ENCODE results near the gene ATXN1.

Gene ATXN1

DNA sequence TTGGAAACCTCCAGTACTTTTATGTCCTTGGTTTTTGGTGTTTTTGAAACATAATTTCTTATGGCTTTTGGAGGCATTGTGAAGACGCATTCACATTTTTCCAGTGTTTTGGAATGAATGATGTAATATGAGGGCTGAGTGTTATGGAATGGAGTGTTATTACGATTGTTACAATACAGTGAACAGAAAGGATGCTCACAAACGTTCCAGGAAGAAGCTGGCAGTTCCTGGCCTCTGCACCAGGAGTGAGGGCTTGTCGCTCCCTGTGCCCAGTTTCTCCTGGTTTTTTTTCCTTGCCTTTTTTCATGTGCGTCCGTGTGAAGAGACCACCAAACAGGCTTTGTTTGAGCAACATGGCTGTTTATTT is 502.6 kb downstream of the ATXN1 start:
- DNase-seq (ENCODE audit: low read depth, low spot score), result no peak
- H3K9me3 ChIP-seq (ENCODE audit: control insufficient read depth, insufficient read depth, low read length), result no peaks in the 10 kb centered on the region
- H3K36me3 ChIP-seq (ENCODE audit: control insufficient read depth, insufficient read depth, low read length), result no peaks in the 10 kb centered on the region
- no peaks in the 10 kb centered on the region; the same call in 1 of the 2 replicates for H3K4me1 ChIP-seq (ENCODE audit: control insufficient read depth, insufficient read depth, low read length)
- no peak overlapping the region for H3K27ac ChIP-seq (ENCODE audit: low read length)
- H3K27me3 ChIP-seq (ENCODE audit: control insufficient read depth, insufficient read depth, low read length), result no peaks in the 10 kb centered on the region
- H3K4me3 ChIP-seq (ENCODE audit: low read length), result no peak overlapping the region
- 100% methylated on average over 2 of the region's 6 CpGs for WGBS (ENCODE audit: insufficient coverage, insufficient read length)

DNA sequence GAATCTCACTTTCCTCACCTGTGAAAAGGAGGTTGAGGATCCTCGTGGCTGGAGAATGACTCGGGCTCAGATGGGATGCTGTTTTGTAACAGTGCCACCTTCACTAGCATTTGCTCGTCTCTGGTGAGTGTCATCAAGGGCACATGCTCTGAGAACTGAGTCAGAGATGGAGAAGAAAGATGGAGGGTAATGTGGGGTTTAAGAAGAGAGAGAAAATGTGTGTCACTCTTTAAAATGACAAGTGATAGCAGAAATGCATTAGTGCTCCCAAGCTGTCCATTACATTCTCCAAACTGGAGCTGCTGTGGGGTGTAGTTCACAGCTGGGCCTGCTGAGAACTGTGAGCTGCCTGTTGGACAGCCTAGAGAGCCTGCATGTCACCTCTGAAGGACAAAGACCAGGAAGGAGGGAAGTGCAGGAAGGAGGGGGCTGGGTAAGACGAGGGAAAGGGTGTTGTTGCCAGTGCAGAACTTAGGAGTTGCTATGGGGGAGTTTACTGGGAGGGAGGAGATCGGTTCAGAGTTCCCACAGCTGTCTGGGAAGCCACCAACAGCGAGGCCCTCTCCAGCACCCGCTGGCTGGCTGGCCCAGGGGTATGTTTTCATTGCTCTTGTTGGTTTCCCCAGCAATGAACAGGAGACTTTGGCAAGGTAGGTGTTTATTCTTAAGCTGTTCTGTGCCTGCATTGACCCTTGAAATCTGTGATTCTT is 503.1 kb downstream of the ATXN1 start:
- H3K9me3 ChIP-seq (ENCODE audit: control insufficient read depth, insufficient read depth, low read length), result no peaks in the 10 kb centered on the region
- no peak for DNase-seq (ENCODE audit: low read depth, low spot score)

DNA sequence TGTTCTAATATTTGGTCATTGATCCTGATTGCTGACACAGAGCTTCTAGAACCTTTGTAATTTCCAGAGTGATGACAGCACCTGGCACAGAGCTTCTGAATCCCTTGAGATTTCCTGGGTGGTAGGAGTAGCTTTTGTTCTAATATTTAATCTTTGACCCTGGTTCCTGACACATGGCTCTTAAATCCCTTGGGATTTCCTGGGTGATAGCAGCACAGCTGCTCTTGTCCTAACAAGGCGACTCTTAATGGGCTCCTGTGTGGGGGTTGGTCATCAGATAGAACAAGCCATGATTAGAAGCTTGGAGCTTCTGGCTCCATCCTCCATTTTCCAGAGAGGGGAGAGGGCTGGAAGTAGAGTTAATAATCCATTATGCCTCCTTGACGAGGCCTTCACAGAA is 504.5 kb downstream of the ATXN1 start:
- no CpG with 5 or more reads among the region's 2 CpGs for WGBS (ENCODE audit: insufficient coverage, insufficient read length)
- Histone ChIP-seq H3K27me3 (ENCODE audit: control insufficient read depth, insufficient read depth, low read length) (no peaks in the 10 kb centered on the region), H3K36me3 (ENCODE audit: control insufficient read depth, insufficient read depth, low read length) (no peaks in the 10 kb centered on the region), H3K27ac (ENCODE audit: low read length) (no peak overlapping the region), H3K4me1 (ENCODE audit: control insufficient read depth, insufficient read depth, low read length) (no peaks in the 10 kb centered on the region; the same call in 1 of the 2 replicates), H3K9me3 (ENCODE audit: control insufficient read depth, insufficient read depth, low read length) (no peaks in the 10 kb centered on the region), H3K4me3 (ENCODE audit: low read length) (no peak overlapping the region)
- no peak for DNase-seq (ENCODE audit: low read depth, low spot score)

More for the DNA sequence above, 503.1 kb downstream of the ATXN1 start:
- H3K4me1 ChIP-seq (ENCODE audit: control insufficient read depth, insufficient read depth, low read length), result no peaks in the 10 kb centered on the region; the same call in 1 of the 2 replicates
- H3K27me3 ChIP-seq (ENCODE audit: control insufficient read depth, insufficient read depth, low read length), result no peaks in the 10 kb centered on the region
- WGBS (ENCODE audit: insufficient coverage, insufficient read length), result no CpG with 5 or more reads among the region's 7 CpGs
- H3K4me3 ChIP-seq (ENCODE audit: low read length), result no peak overlapping the region
- H3K36me3 ChIP-seq (ENCODE audit: control insufficient read depth, insufficient read depth, low read length), result no peaks in the 10 kb centered on the region
- H3K27ac ChIP-seq (ENCODE audit: low read length), result no peak overlapping the region

GRCh38 chr6:16254535-16254934 is 506.7 kb downstream of the ATXN1 start:
- Histone ChIP-seq H3K4me3 (ENCODE audit: low read length) (no peak overlapping the region), H3K4me1 (ENCODE audit: control insufficient read depth, insufficient read depth, low read length) (no peaks in the 10 kb centered on the region; the same call in 1 of the 2 replicates), H3K27ac (ENCODE audit: low read length) (no peak overlapping the region), H3K36me3 (ENCODE audit: control insufficient read depth, insufficient read depth, low read length) (no peaks in the 10 kb centered on the region), H3K27me3 (ENCODE audit: control insufficient read depth, insufficient read depth, low read length) (no peaks in the 10 kb centered on the region), H3K9me3 (ENCODE audit: control insufficient read depth, insufficient read depth, low read length) (no peaks in the 10 kb centered on the region)
- WGBS (ENCODE audit: insufficient coverage, insufficient read length), result no CpG with 5 or more reads among the region's 9 CpGs
- no peak for DNase-seq (ENCODE audit: low read depth, low spot score)

DNA sequence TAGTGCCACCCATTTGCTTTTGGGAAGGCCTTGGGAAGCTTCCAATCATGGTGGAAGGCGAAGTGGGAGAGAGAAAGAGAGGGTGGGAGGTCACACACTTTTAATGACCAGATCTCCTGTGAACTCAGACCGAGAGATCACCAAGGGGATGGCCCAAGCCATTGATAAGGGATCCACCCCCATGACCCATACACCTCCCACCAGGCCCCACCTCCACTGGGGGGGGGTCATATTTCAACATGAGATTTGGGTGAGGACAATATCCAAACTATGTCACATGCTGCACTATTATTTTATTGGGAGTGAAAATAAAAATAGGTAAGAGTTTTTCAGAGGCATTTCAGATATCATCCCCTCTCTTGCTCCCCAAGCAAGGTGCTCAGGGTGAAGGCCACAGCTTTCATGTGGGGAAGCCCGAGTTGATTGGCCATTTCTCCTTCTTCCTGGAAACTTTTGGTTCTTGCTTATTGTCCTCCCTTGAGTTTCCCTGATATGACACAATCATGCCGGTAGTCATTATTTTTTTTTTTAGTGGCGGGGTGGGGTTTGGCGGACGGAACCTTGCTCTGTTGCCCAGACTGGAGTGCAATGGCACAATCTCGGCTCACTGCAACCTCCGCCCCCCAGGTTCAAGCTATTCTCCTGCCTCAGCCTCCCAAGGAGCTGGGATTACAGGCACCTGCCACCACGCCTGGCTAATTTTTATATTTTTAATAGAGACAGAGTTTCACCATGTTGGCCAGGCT is 507.7 kb downstream of the ATXN1 start:
- no peak for DNase-seq (ENCODE audit: low read depth, low spot score)
- no peak overlapping the region for H3K4me3 ChIP-seq (ENCODE audit: low read length)
- no peaks in the 10 kb centered on the region for H3K9me3 ChIP-seq (ENCODE audit: control insufficient read depth, insufficient read depth, low read length)
- H3K36me3 ChIP-seq (ENCODE audit: control insufficient read depth, insufficient read depth, low read length), result no peaks in the 10 kb centered on the region
- no peaks in the 10 kb centered on the region for H3K27me3 ChIP-seq (ENCODE audit: control insufficient read depth, insufficient read depth, low read length)
- H3K4me1 ChIP-seq (ENCODE audit: control insufficient read depth, insufficient read depth, low read length), result no peaks in the 10 kb centered on the region; the same call in 1 of the 2 replicates
- H3K27ac ChIP-seq (ENCODE audit: low read length), result no peak overlapping the region
- WGBS (ENCODE audit: insufficient coverage, insufficient read length), result no CpG with 5 or more reads among the region's 10 CpGs

DNA sequence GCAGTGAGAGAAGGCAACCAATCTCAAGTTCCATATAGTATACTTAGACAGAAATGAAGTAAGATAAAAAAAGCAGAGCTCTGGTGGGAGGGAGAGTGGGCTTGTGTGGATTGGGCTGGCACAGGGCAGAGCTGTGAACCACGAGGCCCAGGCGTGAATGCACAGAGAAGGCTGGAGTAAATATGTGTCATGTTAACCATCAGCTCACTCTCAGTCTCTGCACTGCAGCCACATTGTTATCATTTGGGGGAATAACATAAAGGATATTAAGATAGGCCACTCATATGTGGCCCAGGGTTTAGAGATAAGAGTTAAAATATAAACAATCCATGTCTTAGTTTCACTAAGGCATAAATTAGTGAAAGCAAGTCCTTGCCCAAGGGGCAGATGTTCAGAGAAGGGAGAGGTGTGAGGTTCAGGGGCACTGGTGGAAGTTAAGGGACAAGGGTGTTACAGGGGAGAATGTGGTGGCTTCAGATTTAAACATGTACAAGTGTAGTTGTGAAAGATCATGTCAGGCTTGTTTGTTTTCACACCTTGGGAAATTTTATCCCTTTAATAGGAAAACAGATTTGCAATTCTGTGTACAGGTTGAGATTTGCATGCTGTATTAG is 508.5 kb downstream of the ATXN1 start:
- Histone ChIP-seq H3K36me3 (ENCODE audit: control insufficient read depth, insufficient read depth, low read length) (no peaks in the 10 kb centered on the region), H3K4me1 (ENCODE audit: control insufficient read depth, insufficient read depth, low read length) (no peaks in the 10 kb centered on the region), H3K4me3 (ENCODE audit: low read length) (no peak overlapping the region), H3K9me3 (ENCODE audit: control insufficient read depth, insufficient read depth, low read length) (no peaks in the 10 kb centered on the region), H3K27me3 (ENCODE audit: control insufficient read depth, insufficient read depth, low read length) (no peaks in the 10 kb centered on the region), H3K27ac (ENCODE audit: low read length) (no peak overlapping the region)
- WGBS (ENCODE audit: insufficient coverage, insufficient read length), result no CpG with 5 or more reads among the region's 2 CpGs
- no peak for DNase-seq (ENCODE audit: low read depth, low spot score)

DNA sequence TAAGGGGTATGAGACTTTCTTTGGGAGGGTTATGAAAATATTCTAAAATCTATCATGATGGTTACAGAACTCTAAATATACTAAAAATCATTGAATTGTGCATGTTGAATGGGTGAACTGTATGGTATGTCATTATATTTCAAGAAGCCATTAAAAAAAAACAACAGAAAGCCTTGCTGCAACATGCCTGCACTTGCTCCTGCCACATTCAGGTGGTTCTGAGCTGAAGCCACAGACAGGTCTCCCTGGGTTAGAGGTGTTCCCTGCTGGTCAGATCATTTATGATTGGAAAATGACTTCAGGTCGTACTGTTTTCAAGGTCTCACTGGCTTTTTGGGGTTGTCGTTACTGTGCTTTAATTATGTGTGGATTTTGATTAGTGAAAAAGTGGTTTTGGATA is 509.6 kb downstream of the ATXN1 start:
- H3K4me1 ChIP-seq (ENCODE audit: control insufficient read depth, insufficient read depth, low read length), result no peaks in the 10 kb centered on the region
- no CpG with 5 or more reads among the region's 2 CpGs for WGBS (ENCODE audit: insufficient coverage, insufficient read length)
- H3K27ac ChIP-seq (ENCODE audit: low read length), result no peak overlapping the region
- H3K27me3 ChIP-seq (ENCODE audit: control insufficient read depth, insufficient read depth, low read length), result no peaks in the 10 kb centered on the region
- H3K36me3 ChIP-seq (ENCODE audit: control insufficient read depth, insufficient read depth, low read length), result no peaks in the 10 kb centered on the region
- H3K4me3 ChIP-seq (ENCODE audit: low read length), result no peak overlapping the region
- H3K9me3 ChIP-seq (ENCODE audit: control insufficient read depth, insufficient read depth, low read length), result no peaks in the 10 kb centered on the region
- no peak for DNase-seq (ENCODE audit: low read depth, low spot score)

GRCh38 chr6:16249971-16250370 is 511.3 kb downstream of the ATXN1 start:
- Histone ChIP-seq H3K27me3 (ENCODE audit: control insufficient read depth, insufficient read depth, low read length) (no peaks in the 10 kb centered on the region), H3K4me3 (ENCODE audit: low read length) (no peak overlapping the region), H3K4me1 (ENCODE audit: control insufficient read depth, insufficient read depth, low read length) (peaks cover 1% of the 10 kb centered on the region; the same call in 1 of the 2 replicates), H3K9me3 (ENCODE audit: control insufficient read depth, insufficient read depth, low read length) (no peaks in the 10 kb centered on the region), H3K36me3 (ENCODE audit: control insufficient read depth, insufficient read depth, low read length) (no peaks in the 10 kb centered on the region), H3K27ac (ENCODE audit: low read length) (no peak overlapping the region)
- no CpG with 5 or more reads among the region's 1 CpG for WGBS (ENCODE audit: insufficient coverage, insufficient read length)
- DNase-seq (ENCODE audit: low read depth, low spot score), result no peak
